HG02885 (cell line): Measurements from ENCODE around the gene OR4F6.
"Not testable (repeated sequence)": the region's sequence is repeated elsewhere in the genome, so short reads cannot be mapped to it uniquely, and the experiment has no call there.

Experiments used
- ATAC-seq: cut with Tn5 transposase; IDR thresholded peaks from one replicate; pipeline ENCODE4 v1.9.1; 2021; ENCODE audit warnings: mild to moderate bottlenecking; ENCODE audit not compliant: unreplicated experiment, poor library complexity

OR4F6 gene, protein sequence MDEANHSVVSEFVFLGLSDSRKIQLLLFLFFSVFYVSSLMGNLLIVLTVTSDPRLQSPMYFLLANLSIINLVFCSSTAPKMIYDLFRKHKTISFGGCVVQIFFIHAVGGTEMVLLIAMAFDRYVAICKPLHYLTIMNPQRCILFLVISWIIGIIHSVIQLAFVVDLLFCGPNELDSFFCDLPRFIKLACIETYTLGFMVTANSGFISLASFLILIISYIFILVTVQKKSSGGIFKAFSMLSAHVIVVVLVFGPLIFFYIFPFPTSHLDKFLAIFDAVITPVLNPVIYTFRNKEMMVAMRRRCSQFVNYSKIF

GRCh38 chr15:101803209-101803608 is at the start of gene OR4F6:
OR4F6 (plus strand) TSS chr15:101803509; CDS start chr15:101805720, 2,211 bp downstream.
- no peak for ATAC-seq

- ATAC-seq = not testable (repeated sequence)
These were observed 38.5 kb upstream of the OR4F6 start for GRCh38 chr15:101764669-101765339.

DNA sequence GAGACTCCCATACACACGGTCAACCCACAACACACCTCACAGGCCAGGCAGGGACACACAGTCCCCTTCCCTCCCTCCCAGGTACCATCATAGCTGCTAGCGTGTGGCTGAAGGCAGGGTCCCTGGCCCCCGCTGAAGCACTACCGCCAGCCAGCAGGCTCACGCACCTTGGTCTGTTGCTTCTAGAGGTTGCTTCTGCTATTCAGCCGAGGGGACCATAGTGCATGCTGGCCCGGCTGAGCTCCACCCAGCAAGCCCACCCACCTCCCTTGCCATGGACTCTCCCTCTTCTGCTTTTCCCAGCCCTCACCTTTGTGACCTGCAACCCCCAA is 38.0 kb upstream of the OR4F6 start:
- not testable (repeated sequence) for ATAC-seq

DNA sequence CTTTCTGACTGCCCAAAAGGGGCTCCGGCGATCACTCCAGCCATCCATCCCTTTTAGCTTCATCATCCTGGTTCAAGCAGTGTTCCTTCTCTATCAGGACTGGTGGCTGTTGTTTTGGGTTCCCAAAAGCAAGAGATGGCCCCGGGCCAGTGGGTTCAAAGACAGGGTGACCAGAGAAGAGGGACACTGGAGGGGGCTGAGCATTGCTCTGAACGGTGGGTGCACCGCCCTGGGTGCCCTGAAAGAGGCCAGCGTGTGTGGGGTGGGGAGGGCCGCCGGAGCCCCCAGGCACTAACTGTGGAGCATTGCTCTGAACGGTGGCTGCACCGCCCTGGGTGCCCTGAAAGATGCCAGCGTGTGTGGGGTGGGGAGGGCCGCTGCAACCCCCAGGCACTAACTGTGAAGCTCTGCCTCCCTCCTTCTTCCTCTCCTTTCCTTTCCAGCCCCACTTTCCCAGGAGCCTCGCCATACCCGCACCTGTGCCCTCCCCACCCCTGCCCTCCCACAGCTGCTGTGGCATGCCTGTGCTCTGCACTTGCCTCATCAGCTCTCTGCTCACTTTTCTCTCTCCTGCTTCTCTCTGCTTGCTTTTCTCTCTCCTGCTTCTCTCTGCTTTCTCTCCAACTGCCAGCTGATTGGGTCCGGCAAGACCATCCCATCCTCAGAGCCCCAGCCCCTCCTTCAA is 37.4 kb upstream of the OR4F6 start:
- no peak for ATAC-seq

DNA sequence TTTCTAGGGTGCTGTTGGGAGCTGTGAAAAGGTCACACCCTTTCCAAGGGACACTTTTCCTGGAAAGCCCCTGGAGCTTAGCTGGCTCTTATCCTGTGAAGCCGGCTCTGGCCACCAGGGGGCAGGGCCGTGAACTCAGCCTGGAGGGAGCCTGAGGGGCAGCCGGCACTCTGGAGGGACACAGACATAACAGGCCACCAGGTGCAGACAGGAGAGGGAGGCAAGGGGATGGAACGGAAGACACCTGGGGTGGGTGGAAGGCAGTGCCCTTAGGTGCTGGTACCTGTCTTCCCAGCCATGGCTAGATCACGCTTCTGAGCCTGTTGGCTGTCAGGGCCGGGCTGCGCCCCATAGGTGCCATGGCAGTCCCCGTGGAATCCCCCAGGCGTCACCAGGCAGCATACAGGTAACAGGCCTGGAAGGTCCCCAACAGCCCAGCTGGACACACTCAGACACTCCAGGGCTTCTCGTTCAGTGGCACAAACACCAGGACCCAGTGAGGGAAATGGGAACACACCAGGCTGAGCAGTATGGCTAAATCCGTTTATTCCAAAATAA is 36.1 kb upstream of the OR4F6 start:
- ATAC-seq = peak; percentile 56

DNA sequence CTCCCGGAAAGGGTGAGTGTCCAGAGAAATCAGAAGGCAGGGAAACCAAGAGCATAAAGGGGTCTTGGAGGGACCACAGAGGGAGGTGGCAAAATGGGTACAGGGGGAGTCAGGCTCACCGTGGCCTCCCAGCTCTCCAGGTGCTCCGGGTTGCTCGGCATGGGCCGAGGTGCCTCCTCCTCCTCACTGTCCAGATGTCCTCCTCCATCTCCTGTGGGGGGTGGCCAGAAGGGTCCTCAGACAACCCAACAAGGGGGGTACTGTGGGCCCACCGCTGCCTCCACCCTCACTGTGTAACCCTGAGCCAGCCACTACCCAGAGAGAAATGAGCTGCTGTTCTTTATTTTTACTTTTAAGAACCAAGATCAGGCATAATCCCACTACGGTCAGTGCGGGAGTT is 30.4 kb upstream of the OR4F6 start:
- ATAC-seq = no peak

GRCh38 chr15:101773496-101774100 is 29.7 kb upstream of the OR4F6 start:
- ATAC-seq = no peak

DNA sequence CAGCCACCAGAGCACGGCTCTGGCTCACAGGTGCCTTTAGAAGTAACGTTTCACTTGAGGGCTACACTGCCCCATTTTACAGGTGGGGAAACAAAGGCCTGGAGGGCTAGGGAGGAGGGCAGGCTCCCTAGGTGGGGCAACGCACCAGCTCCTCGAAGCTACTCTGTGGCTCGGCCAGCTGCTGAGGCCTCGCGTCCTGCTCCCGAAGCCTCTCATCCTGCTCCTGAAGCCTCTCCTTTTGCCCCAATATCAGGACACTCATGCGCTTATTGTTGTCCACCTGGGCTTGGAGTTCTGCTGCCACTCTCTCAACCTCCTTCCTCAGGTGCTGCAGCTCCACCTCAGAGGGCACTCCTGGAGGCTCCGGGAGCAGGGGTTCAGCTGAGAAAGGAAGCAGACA is 28.2 kb upstream of the OR4F6 start:
- no peak for ATAC-seq

GRCh38 chr15:101778576-101778975 is 24.7 kb upstream of the OR4F6 start:
- ATAC-seq = not testable (repeated sequence)

DNA sequence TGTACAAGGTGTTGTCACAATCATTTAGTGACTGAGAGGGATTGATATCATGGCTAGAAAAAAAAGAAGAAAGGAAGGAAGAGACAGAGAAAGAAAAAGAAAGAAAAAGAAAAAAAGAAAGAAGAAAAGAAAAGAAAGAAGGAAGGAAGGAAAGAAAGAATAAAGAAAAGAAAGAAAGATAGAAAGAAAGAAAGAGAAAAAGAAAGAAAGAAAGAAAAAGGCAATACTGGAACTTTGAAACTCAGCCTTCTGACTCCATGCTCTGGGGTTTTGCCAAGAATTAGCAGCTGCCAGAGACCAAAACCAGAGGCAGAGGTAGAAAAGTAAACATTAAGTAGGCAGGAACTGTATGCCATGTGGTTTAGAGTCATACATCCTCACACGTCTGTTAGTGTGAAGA is 23.1 kb upstream of the OR4F6 start:
- not testable (repeated sequence) for ATAC-seq

DNA sequence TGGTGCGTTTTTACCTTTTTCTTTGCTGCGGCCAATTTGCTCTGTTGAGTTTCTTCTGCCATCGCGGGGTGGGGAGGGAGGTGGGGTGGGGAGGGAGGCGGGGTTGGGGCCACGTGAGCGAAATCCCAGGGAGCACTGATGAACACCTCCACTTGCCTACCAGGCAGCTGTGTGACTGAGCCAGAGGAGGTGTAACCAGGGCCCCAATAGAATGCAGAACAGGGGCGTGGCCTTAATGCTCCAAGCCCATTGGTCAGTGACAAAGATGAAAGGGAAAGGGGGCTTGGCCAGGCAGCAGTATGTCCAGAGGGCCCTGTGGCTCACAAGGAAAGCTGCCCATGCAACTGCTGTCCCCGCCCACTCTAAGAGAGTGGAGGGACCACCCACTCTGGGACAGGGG is 21.4 kb upstream of the OR4F6 start:
- no peak for ATAC-seq

DNA sequence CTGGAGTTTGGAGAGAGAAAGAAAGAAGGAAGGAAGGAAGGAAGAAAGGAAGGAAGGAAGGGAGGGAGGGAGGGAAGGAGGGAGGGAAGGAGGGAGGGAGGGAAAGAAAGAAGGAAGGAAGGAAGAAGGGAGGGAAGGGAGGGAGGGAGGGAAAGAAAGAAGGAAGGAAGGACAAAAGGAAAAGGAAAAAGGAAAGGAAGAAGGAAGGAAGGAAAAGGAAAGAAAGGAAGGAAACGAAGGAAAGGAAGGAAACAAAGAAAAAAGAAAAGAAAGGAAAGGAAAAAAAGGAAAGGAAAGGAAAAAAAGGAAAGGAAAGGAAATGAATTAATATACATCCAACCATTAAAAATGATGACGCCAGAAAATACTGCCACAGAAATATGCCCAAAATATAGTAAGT is 18.7 kb upstream of the OR4F6 start:
- no peak for ATAC-seq

DNA sequence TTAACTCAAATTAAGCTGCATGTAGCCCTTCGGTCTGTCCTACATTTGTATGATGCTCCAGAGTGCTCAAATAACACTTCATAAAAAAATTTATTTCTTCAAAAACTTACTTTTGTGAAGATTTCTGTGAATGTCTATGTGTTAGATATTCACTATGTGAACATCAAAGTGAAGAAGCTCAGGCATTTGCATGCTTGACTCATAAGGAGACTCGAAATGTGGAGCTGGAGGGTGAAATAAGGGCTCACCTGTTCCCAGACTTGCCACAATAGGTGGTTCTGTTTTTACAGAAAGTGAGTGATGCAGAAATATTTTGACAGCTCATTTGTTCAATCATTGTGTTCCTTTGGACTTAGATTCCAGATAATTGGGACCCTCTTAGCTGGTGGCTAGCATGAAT is 16.9 kb upstream of the OR4F6 start:
- ATAC-seq = peak; percentile 44

DNA sequence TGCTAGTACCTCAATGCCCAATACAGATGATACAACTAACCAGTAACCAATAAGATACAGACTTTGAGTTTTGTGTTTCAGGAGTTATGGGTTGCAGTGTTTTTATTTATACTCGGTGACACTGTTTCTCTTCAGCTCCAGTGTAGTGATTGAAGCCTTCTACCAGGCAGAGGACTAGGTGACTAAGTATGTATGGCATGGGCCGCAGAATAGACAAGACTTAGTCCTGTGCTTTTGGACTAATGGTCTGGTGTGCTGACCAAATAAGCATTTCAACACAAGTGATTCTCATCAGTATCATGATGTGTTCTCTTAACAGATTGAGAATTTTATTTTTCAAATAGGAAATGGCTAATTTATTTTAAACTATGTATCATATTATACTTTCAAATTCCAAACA is 15.3 kb upstream of the OR4F6 start:
- ATAC-seq = not testable (repeated sequence)

- ATAC-seq = not testable (repeated sequence)
These were observed 14.6 kb upstream of the OR4F6 start for GRCh38 chr15:101788503-101789269.

- ATAC-seq = not testable (repeated sequence)
These were observed 12.6 kb upstream of the OR4F6 start for GRCh38 chr15:101790748-101791147.

DNA sequence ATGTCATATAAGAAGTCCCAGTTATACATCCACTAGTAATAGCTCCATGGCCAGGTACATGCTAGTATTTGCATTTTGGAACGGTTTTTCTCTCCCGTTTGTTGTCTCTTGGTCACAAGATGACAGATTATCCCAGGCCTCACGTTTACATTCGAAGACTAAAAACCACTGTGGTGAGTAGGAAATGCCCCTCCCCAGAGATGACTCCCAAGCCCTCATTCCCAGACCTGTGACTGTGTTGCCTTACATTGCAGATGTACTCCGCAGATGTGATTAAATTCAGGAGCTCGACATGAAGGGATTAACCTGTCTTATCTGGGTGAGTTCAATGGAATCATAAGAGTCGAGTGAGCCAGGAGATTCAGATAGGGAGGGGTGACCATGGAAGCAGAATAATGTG is 9.3 kb upstream of the OR4F6 start:
- ATAC-seq = not testable (repeated sequence)

DNA sequence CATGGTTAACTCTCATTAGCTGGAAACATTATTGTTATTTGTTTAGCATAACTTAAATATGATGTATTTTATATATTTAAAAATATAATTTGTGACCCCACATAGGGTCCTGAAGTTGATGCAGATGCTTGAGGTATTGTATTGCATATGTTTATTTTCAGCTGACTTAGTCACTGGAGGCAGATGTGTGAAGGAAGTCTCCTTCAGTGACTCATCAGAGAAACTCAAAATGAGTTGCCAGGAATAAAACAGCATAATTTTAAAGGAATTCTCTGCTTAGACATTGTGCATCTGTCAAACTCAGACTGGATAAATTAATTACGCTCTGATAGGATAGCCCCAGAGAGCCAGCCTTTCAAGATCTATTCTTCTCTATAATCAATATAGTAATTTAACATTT is 7.9 kb upstream of the OR4F6 start:
- ATAC-seq = no peak

DNA sequence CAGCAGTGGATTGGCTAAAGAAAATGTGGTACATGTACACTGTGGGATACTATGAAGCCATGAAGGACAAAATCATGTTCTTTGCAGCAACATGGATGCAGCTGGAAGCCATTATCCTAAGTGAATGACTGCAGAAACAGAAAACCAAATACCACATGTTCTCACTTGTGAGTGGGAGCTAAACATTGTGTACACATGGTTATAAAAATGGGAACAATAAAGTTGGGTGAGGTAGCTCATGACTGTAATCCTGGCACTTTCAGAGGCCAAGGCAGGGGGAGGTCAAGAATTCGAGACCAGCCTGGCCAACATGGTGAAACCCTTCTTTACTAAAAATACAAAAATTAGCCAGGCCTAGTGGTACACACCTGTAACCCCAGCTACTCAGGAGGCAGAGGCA is 3.6 kb upstream of the OR4F6 start:
- ATAC-seq = no peak

GRCh38 chr15:101801048-101801447 is 2.3 kb upstream of the OR4F6 start:
- ATAC-seq = no peak
